Measurements from ENCODE around the gene ATXN2.

The ATXN2 gene

DNA sequence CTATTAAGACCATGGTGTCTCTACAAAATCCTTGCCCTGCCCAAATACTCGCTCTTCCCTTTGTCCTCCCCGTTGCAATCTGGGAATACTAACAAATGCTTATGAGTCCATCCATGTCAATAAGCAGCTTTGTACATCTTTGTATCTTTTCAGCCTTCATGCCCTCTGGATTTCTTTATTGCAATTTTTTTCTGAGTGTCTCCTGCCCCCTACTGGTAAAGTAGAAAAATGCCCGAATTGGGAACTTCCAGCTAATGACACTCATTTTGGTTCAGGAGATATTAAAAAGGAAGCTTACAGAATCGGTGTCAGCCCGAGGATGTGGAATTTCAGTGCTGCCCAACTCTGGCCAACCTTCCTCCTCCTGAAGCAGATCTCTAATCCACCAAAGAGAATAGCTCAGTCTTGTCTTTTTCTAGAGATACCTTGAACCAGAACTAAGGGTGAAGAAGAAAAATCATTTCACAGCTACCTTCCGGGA is 147.4 kb downstream of the ATXN2 start:
- Mint-ChIP-seq H3K36me3 (peaks cover 66% of the 10 kb centered on the region), H3K9me3 (no peaks in the 10 kb centered on the region), H3K4me3 (no peak overlapping the region), H3K4me1 (peaks cover 40% of the 10 kb centered on the region), H3K27me3 (no peaks in the 10 kb centered on the region), H3K27ac (no peak overlapping the region)
- CTCF ChIA-PET, result interaction anchor here (0.8 to 20.9 kb wide), 31 partner anchors 8 to 361 kb away, joined by 3 to 757 read pairs (median 5); partner anchors contain the start of genes PHETA1 and SH2B3
- DNase-seq, result no peak

DNA sequence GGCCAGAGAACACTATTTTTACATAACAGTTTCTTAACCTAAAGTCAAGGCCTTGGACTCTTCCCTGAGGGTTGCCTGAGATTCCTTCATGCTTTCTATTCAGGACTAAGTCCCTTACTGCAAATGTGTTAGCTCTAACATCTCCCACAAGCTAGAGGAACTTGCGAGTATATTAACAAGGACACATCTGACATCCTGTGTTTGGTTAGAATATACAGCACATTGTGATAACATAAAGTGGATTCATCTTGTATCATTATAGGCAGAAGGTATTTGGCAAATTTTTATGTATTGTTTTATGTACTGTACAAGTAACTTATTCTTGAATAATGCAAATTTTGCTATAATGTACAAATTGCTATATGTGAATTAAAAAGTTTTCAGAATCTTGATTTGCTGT is 147.9 kb downstream of the ATXN2 start:
- H3K27ac Mint-ChIP-seq, result no peak overlapping the region
- peaks cover 45% of the 10 kb centered on the region for H3K4me1 Mint-ChIP-seq
- no peaks in the 10 kb centered on the region for H3K9me3 Mint-ChIP-seq
- CTCF ChIA-PET, result interaction anchor here (0.9 to 20.9 kb wide), 21 partner anchors 8 to 362 kb away, joined by 3 to 757 read pairs (median 7); partner anchors contain the start of gene SH2B3
- DNase-seq, result no peak
- H3K36me3 Mint-ChIP-seq, result peaks cover 69% of the 10 kb centered on the region
- H3K4me3 Mint-ChIP-seq, result no peak overlapping the region
- H3K27me3 Mint-ChIP-seq, result no peaks in the 10 kb centered on the region

DNA sequence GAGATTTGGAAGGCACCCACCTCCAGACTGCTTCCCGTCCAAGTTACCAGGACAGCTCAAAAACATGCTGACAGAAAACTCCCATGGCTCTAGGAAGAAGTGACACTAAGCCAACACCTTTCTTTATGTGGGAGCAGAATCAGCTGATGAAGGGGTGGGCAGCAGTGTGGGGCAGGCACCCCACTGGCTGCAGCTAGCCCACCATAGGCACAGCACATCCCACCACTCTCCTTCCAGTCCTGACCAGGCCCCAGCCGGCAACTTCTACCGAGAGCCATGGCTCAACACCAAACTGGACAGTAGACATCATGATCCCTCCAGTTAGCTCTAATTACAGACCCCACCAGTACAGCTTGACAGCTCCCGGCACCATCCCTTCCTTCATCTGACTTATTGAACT is 148.4 kb downstream of the ATXN2 start:
- Mint-ChIP-seq H3K27ac (peak overlapping the region; percentile 67), H3K36me3 (peaks cover 68% of the 10 kb centered on the region)
- CTCF ChIA-PET, result interaction anchor here (0.9 to 20.9 kb wide), 10 partner anchors 13 to 78 kb away, joined by 3 to 757 read pairs (median 18); partner anchors contain the start of gene SH2B3

DNA sequence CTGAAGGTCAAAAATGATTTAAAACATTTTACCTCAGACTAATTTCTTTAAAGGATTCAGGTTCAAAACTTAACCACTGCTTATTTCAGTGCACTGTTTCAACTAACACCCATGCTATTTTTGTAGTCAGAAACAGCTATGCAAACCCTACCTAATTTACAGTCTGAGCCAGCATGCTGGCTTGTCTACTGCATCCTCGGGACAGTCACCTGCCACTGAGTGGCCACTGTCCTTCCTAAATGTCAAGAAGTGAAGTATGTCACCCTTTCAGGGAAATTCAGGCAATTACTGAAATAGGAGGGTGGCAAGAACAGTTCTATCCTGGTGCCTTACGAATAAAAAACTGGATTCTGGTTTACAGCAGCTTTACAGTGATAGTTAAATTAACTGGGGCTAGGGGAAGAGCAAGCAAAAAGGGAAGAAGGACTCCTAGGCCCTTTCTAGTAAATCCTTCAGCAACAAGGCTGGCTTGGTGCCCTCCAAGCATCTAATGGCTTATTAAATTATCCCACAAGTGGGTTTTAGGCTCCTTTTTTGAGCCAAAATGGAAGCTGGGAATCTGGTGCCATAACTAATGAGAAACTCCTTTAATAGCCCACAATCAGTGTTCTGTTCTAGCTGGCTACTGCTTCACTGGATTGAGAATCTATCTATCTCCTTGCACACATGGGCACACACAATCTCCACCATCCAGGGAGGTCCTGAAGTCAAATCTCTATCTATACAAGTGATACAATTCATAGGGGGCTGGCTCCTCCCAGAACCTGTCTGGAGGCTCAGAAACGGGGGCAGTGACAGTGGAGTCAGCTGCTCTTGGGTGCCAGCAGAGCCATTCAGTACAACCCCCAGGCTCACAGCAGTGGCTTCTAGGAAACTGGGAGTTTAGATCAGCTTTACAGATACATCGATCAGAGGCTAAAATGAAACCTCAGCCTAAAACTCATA is 150.0 kb downstream of the ATXN2 start:
- no peak for DNase-seq

More for the DNA sequence above, 148.4 kb downstream of the ATXN2 start:
- Mint-ChIP-seq H3K4me3 (no peak overlapping the region), H3K4me1 (peaks cover 51% of the 10 kb centered on the region), H3K27me3 (no peaks in the 10 kb centered on the region), H3K9me3 (no peaks in the 10 kb centered on the region)
- DNase-seq, result no peak

DNA sequence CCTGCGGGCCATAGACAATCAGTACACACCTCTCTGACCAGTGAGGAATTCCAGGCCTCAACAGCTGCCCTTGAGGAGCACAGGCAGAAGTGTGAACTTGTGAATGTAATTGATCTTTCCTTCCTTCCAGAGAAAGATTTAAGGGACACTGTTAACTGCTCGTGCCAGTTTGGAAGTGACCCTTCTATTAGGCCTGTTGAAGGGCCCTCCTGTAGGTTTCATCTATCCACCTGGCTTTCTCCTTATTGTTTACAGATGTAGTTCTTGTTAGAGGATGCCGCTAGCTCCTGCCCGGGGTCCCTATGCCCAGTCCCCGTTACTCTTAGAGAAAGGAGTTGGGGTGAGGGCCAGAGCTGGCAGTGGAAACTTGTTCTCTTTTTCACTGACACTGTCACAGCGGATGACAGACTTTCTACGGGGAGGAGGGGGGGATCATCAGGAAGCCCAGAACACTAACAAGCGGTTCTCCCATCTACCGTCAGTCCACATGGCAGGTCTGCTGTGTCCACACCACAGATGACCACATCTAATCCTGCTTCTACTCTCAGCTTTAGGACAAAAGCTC is 150.8 kb downstream of the ATXN2 start:
- no peak for DNase-seq
- Mint-ChIP-seq H3K27me3 (no peaks in the 10 kb centered on the region), H3K27ac (peak overlapping the region; percentile 22), H3K4me1 (peaks cover 69% of the 10 kb centered on the region), H3K36me3 (peaks cover 64% of the 10 kb centered on the region), H3K4me3 (no peak overlapping the region), H3K9me3 (no peaks in the 10 kb centered on the region)
- CTCF ChIA-PET, result interaction anchor here (0.9 to 20.9 kb wide), 3 partner anchors 11 to 80 kb away, joined by 3 to 757 read pairs (median 3); partner anchors contain the start of gene SH2B3

More for the DNA sequence above, 150.0 kb downstream of the ATXN2 start:
- H3K27ac Mint-ChIP-seq, result peak overlapping the region; percentile 47
- H3K4me1 Mint-ChIP-seq, result peaks cover 61% of the 10 kb centered on the region
- H3K9me3 Mint-ChIP-seq, result no peaks in the 10 kb centered on the region
- H3K36me3 Mint-ChIP-seq, result peaks cover 68% of the 10 kb centered on the region
- CTCF ChIA-PET, result interaction anchor here (0.9 to 20.9 kb wide), 5 partner anchors 10 to 79 kb away, joined by 3 to 757 read pairs (median 26); partner anchors contain the start of gene SH2B3
- no peak overlapping the region for H3K4me3 Mint-ChIP-seq
- H3K27me3 Mint-ChIP-seq, result no peaks in the 10 kb centered on the region

DNA sequence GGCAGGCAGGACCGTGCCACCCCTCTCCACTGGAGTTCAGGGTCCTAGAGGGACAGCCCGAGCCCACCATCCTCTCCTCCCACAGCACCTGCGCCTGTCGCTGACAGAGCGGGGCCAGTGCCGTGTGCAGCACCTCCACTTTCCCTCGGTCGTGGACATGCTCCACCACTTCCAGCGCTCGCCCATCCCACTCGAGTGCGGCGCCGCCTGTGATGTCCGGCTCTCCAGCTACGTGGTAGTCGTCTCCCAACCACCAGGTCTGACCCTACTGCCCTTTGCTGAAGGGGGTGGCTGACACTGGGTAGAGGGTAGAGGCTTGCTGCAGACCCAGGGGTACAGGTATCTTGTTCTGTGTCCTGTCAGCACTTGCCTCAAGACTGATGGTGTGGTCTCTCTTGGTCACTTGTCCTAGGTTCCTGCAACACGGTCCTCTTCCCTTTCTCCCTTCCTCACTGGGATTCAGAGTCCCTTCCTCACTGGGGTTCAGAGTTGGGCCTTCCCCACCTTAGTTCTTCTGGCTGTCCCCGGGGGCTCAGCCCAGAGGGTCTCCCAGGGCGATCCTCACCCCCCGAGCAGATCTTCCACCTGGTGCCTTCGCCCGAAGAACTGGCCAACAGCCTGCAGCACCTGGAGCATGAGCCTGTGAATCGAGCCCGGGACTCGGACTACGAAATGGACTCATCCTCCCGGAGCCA is 151.4 kb downstream of the ATXN2 start:
- H3K4me1 Mint-ChIP-seq, result peaks cover 75% of the 10 kb centered on the region
- H3K9me3 Mint-ChIP-seq, result no peaks in the 10 kb centered on the region
- H3K27ac Mint-ChIP-seq, result peak overlapping the region; percentile 22
- H3K27me3 Mint-ChIP-seq, result no peaks in the 10 kb centered on the region
- CTCF ChIA-PET, result interaction anchor here (0.9 to 20.9 kb wide), 3 partner anchors 23 to 81 kb away, joined by 3 to 757 read pairs (median 6); partner anchors contain the start of gene SH2B3
- H3K4me3 Mint-ChIP-seq, result no peak overlapping the region
- no peak for DNase-seq
- H3K36me3 Mint-ChIP-seq, result peaks cover 67% of the 10 kb centered on the region

DNA sequence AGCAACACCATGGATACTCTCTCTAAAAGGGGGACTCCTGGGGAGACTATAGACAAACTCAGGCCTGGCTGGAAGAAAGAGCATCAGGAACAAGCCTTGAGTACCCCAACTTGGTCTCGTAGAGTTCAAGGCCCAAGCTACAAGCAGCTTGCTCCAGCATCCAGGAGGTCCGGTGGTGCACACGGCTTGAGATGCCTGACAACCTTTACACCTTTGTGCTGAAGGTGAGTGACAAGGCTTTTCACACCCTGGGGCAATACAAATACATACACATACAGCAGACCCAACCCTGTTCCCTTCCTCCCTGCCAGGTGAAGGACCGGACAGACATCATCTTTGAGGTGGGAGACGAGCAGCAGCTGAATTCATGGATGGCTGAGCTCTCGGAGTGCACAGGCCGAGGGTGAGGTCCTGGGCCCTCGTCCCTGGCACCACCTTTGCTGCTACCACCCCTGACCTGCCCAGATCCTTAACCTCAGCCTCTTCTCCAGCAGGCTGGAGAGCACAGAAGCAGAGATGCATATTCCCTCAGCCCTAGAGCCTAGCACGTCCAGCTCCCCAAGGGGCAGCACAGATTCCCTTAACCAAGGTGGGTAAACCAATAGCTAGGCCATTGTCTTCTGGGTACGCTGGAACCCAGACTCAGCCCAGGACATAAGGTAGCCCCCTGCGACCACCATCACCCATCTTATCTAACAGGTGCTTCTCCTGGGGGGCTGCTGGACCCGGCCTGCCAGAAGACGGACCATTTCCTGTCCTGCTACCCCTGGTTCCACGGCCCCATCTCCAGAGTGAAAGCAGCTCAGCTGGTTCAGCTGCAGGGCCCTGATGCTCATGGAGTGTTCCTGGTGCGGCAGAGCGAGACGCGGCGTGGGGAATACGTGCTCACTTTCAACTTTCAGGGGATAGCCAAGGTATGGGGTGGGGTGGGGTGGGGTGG is 152.2 kb downstream of the ATXN2 start:
- no peaks in the 10 kb centered on the region for H3K27me3 Mint-ChIP-seq
- peaks cover 71% of the 10 kb centered on the region for H3K36me3 Mint-ChIP-seq
- CTCF ChIA-PET, result interaction anchor here (1.4 to 20.9 kb wide), 3 partner anchors 16 to 45 kb away, joined by 6 to 757 read pairs (median 27); partner anchors contain the start of gene SH2B3
- no peaks in the 10 kb centered on the region for H3K9me3 Mint-ChIP-seq
- peak overlapping the region; percentile 11 for H3K27ac Mint-ChIP-seq
- DNase-seq, result no peak
- peaks cover 84% of the 10 kb centered on the region for H3K4me1 Mint-ChIP-seq
- H3K4me3 Mint-ChIP-seq, result no peak overlapping the region

DNA sequence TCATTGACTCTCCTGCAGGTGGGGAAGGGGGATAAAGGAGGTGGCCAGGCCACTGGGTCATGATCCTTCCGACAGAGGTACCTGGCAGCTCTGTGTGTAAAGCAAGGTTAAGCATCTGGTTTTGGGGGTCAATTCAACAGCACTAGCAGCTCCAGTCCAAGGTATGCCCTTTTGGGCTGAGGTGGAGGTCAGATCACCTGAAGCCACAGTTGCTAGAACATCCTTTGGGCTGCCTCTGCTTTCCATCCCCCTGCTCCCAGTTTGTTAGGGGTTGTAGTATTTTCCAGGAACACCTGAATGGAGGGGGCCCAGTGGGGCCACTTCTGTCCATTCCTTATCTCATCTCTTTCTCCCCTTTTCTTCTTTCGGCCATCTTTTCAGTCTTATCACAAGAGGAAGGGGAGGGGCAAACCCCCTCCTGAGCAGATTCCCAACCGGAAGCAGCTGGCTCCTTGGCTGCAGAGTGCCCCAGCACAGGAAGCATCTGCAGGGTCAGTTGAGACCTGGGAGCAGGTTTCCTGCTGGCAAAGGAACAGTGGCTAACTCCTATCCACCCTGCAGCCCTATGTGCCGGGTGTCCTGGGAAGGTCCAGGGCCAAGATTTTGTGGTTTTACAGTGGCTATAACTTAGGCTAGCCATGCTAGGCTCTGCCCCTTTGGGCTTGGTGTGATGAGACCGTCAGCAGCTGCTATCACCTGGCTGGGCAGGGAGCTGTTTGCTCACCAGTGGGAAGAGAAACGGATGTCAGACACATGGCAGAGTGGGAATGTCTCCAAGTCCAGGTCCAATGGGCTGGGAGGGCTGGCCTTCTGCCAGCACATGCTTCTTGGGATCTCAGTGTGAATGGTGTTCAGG is 153.2 kb downstream of the ATXN2 start:
- Mint-ChIP-seq H3K27ac (peak overlapping the region; percentile 95), H3K36me3 (peaks cover 70% of the 10 kb centered on the region), H3K9me3 (no peaks in the 10 kb centered on the region), H3K4me1 (peaks cover 84% of the 10 kb centered on the region), H3K27me3 (no peaks in the 10 kb centered on the region), H3K4me3 (no peak overlapping the region)
- no peak for DNase-seq
- CTCF ChIA-PET, result interaction anchor here (1.4 to 20.9 kb wide), 4 partner anchors 11 to 44 kb away, joined by 6 to 757 read pairs (median 20); partner anchors contain the start of gene SH2B3

DNA sequence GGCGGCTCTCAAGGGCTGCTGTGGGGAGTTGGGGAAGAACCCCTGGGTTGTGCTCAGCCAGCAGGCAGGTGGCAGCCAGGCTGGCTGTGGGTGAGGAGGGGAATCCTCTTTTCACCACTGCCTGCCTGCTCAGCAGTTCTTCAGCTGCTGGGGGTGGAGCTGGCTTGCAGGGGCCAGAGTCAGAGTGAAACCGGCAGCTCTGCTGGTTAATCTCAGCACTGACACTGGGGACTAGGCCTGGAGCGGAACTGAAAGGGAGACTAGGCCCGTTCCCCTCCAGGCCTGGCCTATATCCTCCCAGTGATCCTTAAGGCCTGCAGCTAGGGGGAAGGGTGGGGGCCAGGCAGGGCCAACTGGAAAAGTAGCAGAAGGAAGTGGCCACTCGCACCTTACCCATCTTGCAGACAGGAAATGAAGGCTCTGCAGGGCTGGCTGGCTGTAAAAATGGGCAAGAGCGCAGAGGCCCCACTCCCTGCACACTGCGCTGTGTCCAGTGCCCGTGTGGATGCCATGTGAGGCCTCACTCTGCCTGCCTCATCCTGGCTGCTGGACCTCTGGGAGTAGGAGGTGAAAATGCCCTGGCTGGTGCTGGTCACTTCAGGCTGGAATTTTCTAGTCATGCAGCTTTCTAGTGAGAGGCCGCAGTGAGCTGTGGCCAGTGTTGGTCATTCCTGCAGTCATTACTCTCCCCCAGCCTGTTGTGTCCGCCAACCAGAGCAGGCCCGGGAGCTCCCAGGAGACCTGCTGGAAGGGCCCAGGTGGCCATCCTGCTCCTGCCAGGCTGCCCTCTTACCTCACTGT is 154.0 kb downstream of the ATXN2 start:
- Mint-ChIP-seq H3K9me3 (no peaks in the 10 kb centered on the region), H3K27ac (peak overlapping the region; percentile 95), H3K36me3 (peaks cover 70% of the 10 kb centered on the region), H3K4me1 (peaks cover 85% of the 10 kb centered on the region), H3K4me3 (peak overlapping the region; percentile 58), H3K27me3 (no peaks in the 10 kb centered on the region)
- CTCF ChIA-PET, result interaction anchor here (1.0 to 20.9 kb wide), 5 partner anchors 10 to 43 kb away, joined by 3 to 757 read pairs (median 14); partner anchors contain the start of gene SH2B3
- DNase-seq, result peak; percentile 93

DNA sequence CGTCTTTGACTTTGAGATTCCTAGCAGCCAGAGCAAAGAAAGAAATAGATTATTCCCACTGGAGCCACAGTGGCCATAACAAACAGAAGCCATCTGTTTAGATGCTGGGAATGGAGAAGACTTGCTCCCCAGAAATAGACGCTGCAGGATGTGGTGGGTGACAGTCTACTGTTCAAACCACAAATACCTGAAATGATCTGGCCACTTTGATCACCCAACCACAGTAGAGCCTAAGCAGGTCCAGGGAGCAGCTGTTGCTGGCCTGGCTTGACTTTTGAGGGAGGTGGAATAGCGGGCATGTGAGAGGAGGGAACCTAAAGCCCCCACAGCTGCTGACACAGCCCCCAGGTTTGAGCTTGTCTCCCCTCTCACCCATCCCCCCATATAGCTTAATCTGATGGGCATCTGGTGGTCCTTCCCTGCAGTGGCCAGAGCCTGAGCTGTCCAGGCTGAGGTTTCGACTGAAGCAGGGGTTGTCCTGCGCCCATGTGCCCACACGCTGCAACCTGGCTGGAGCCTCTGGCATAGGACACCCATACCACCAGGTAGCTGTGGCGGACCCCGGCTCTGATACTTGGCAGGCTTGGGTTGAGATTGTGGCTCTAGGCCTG is 154.7 kb downstream of the ATXN2 start:
- H3K36me3 Mint-ChIP-seq, result peaks cover 67% of the 10 kb centered on the region
- no peaks in the 10 kb centered on the region for H3K27me3 Mint-ChIP-seq

DNA sequence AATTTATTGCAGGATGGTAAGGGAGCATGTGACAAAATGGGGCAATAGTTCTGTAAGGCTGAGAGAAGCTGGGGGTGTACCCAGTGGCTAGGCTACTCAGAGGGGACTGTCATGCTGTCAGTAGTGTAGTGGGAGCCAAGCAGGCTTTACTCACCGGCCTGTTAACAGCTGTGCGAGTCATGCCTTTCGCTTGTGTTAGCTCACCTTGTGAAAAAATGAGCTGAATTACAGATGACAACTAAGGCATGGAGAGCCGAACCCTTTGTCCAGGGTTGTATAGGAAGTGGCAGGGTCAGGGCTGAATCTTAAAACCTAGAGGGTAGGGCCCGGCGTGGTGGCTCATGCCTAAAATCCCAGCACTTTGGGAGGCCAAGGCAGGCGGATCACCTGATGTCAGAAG is 155.5 kb downstream of the ATXN2 start:
- peaks cover 61% of the 10 kb centered on the region for H3K36me3 Mint-ChIP-seq
- peak overlapping the region; percentile 95 for H3K27ac Mint-ChIP-seq

More for the DNA sequence above, 154.7 kb downstream of the ATXN2 start:
- peak overlapping the region; percentile 95 for H3K27ac Mint-ChIP-seq
- peak; percentile 57 for DNase-seq
- CTCF ChIA-PET, result interaction anchor here (0.9 to 20.9 kb wide), 6 partner anchors 10 to 42 kb away, joined by 3 to 757 read pairs (median 11); partner anchors contain the start of gene SH2B3
- H3K9me3 Mint-ChIP-seq, result no peaks in the 10 kb centered on the region
- H3K4me3 Mint-ChIP-seq, result peak overlapping the region; percentile 58
- H3K4me1 Mint-ChIP-seq, result peaks cover 83% of the 10 kb centered on the region

More for the DNA sequence above, 155.5 kb downstream of the ATXN2 start:
- Mint-ChIP-seq H3K9me3 (no peaks in the 10 kb centered on the region), H3K4me1 (peaks cover 81% of the 10 kb centered on the region), H3K4me3 (no peak overlapping the region), H3K27me3 (no peaks in the 10 kb centered on the region)
- CTCF ChIA-PET, result interaction anchor here (0.9 to 20.9 kb wide), 6 partner anchors 8 to 41 kb away, joined by 3 to 757 read pairs (median 11); partner anchors contain the start of gene SH2B3
- no peak for DNase-seq
